Neuronal stem cell (in vitro differentiated cells): ENCODE results near the gene ETV1.
"Not testable (repeated sequence)": the region's sequence is repeated elsewhere in the genome, so short reads cannot be mapped to it uniquely, and the experiment has no call there.

ENCODE experiments used
- DNase-seq: peaks from one replicate; pipeline ENCODE4 v3.0.0-alpha.2; 2013; ENCODE audit warnings: low spot score
- H2AFZ ChIP-seq: one replicate; pipeline ENCODE4 v1.6.1; 2013; ENCODE audit warnings: mild to moderate bottlenecking, low read length, inconsistent platforms
- H2AK5ac ChIP-seq: 2 replicates; pipeline ENCODE4 v1.6.1; 2013; ENCODE audit warnings: low read depth, mild to moderate bottlenecking, inconsistent platforms, low read length, moderate library complexity, mixed read lengths
- H2BK120ac ChIP-seq: 2 replicates; pipeline ENCODE4 v1.6.1; 2013; ENCODE audit warnings: low read depth, mild to moderate bottlenecking, inconsistent platforms, low read length, moderate library complexity, mixed read lengths
- H2BK12ac ChIP-seq: one replicate; pipeline ENCODE4 v1.6.1; 2013; ENCODE audit warnings: low read length, inconsistent platforms
- H2BK15ac ChIP-seq: 2 replicates; pipeline ENCODE4 v1.6.1; 2013; ENCODE audit warnings: mild to moderate bottlenecking, low read length, inconsistent platforms, mixed read lengths
- H2BK5ac ChIP-seq: one replicate; pipeline ENCODE4 v1.6.1; 2013; ENCODE audit warnings: inconsistent platforms, mild to moderate bottlenecking, low read length, moderate library complexity
- H3K14ac ChIP-seq: one replicate; pipeline ENCODE4 v1.6.1; 2013; ENCODE audit warnings: low read length, inconsistent platforms
- H3K18ac ChIP-seq: 2 replicates; pipeline ENCODE4 v1.6.1; 2013; ENCODE audit warnings: low read length, inconsistent platforms
- H3K23ac ChIP-seq: 2 replicates; pipeline ENCODE4 v1.6.1; 2013; ENCODE audit warnings: low read depth, mild to moderate bottlenecking, mixed read lengths, low read length, inconsistent platforms; ENCODE audit not compliant: poor library complexity
- H3K27ac ChIP-seq: replicated peaks from 3 replicates; pipeline ENCODE4 v1.5.1; 2013; ENCODE audit warnings: low read length, inconsistent platforms
- H3K27me3 ChIP-seq, 3 experiments: 2 replicates each; pipeline ENCODE4 v1.6.1; 2013; ENCODE audit warnings: low read length in 3 of 3, mild to moderate bottlenecking in 2 of 3, inconsistent platforms in 1 of 3, low read depth in 1 of 3, mixed read lengths in 1 of 3, moderate library complexity in 1 of 3; ENCODE audit not compliant: control insufficient read depth in 3 of 3, insufficient read depth in 3 of 3
- H3K36me3 ChIP-seq, 2 donors: replicated peaks in 1 of 2; 2 replicates each; pipeline ENCODE4 v1.6.1; 2013; ENCODE audit warnings: low read length in 2 of 2; ENCODE audit not compliant: control insufficient read depth in 2 of 2, insufficient read depth in 2 of 2
- H3K4ac ChIP-seq: 2 replicates; pipeline ENCODE4 v1.6.1; 2013; ENCODE audit warnings: inconsistent platforms, mild to moderate bottlenecking, low read length, moderate library complexity
- H3K4me1 ChIP-seq, 2 donors: 1 replicate in 1 of 2; 2 replicates in 1 of 2; pipeline ENCODE4 v1.6.1; 2013; ENCODE audit warnings: low read length in 2 of 2, low read depth in 1 of 2; ENCODE audit not compliant: control insufficient read depth in 2 of 2, insufficient read depth in 1 of 2
- H3K4me2 ChIP-seq: one replicate; pipeline ENCODE4 v1.6.1; 2013; ENCODE audit warnings: mild to moderate bottlenecking, low read length, inconsistent platforms; ENCODE audit not compliant: insufficient read depth, poor library complexity, severe bottlenecking
- H3K4me3 ChIP-seq, 2 donors: 2 replicates each; pipeline ENCODE4 v1.5.1; 2013; ENCODE audit warnings: low read length in 2 of 2, mild to moderate bottlenecking in 2 of 2, inconsistent platforms in 1 of 2, moderate library complexity in 1 of 2
- H3K79me1 ChIP-seq: one replicate; pipeline ENCODE4 v1.6.1; 2013; ENCODE audit warnings: low read depth, mild to moderate bottlenecking, inconsistent platforms, low read length, moderate library complexity
- H3K9ac ChIP-seq: one replicate; pipeline ENCODE4 v1.6.1; 2013; ENCODE audit warnings: mild to moderate bottlenecking, low read depth, low read length, inconsistent platforms; ENCODE audit not compliant: poor library complexity
- H3K9me3 ChIP-seq, 2 donors: replicated peaks in 1 of 2; 2 replicates each; pipeline versions ENCODE3 to v1.6.1; 2013; ENCODE audit warnings: low read length in 2 of 2, mild to moderate bottlenecking in 2 of 2, inconsistent platforms in 1 of 2, low read depth in 1 of 2, mixed read lengths in 1 of 2, moderate library complexity in 1 of 2; ENCODE audit not compliant: control insufficient read depth in 2 of 2, insufficient read depth in 1 of 2
- H4K8ac ChIP-seq: one replicate; pipeline ENCODE4 v1.6.1; 2013; ENCODE audit warnings: low read depth, mild to moderate bottlenecking, inconsistent platforms, low read length, moderate library complexity
- H4K91ac ChIP-seq: one replicate; pipeline ENCODE4 v1.6.1; 2013; ENCODE audit warnings: low read length, low read depth, mild to moderate bottlenecking, inconsistent platforms; ENCODE audit not compliant: poor library complexity
- WGBS, 2 donors: extraction: QIAGEN DNeasy Blood & Tissue Kit; methylation state at CpG; one replicate each; pipeline ENCODE4 v1.1.7; 2013; ENCODE audit warnings: missing lambda C conversion rate in 2 of 2, mixed read lengths in 1 of 2; ENCODE audit not compliant: insufficient read length in 2 of 2, insufficient replicate concordance in 1 of 2; ENCODE audit errors: extremely low coverage in 2 of 2; 5-methylcytosine and 5-hydroxymethylcytosine counted together

Gene ETV1

GRCh38 chr7:13920053-13920697, 69.3 kb downstream of the ETV1 start:
- peak; percentile 91 for DNase-seq
- Histone ChIP-seq H2AFZ (peak overlapping the region; percentile 61), H3K79me1 (no peaks in the 10 kb centered on the region), H2AK5ac (no peak overlapping the region), H3K4me1 (peaks cover 0 to 14% of the 10 kb centered on the region in 2 donors), H3K23ac (no peak overlapping the region), H2BK5ac (no peak overlapping the region), H4K91ac (no peak overlapping the region), H2BK12ac (no peak overlapping the region), H3K9me3 (no peaks in the 10 kb centered on the region), H2BK120ac (no peak overlapping the region), H3K4me2 (peak overlapping the region; percentile 32), H3K4me3 (peak overlapping the region in 1 of 2 donors; percentile 20), H4K8ac (no peak overlapping the region), H3K27ac (peak overlapping the region; percentile 86), H2BK15ac (no peak overlapping the region), H3K27me3 (no peaks in the 10 kb centered on the region), H3K18ac (no peak overlapping the region), H3K36me3 (peaks cover 0 to 22% of the 10 kb centered on the region in 2 donors), H3K14ac (no peak overlapping the region), H3K9ac (no peak overlapping the region), H3K4ac (no peak overlapping the region)
- no CpG with 5 or more reads among the region's 1 CpG for whole genome bisulfite sequencing, 2 donors

DNA sequence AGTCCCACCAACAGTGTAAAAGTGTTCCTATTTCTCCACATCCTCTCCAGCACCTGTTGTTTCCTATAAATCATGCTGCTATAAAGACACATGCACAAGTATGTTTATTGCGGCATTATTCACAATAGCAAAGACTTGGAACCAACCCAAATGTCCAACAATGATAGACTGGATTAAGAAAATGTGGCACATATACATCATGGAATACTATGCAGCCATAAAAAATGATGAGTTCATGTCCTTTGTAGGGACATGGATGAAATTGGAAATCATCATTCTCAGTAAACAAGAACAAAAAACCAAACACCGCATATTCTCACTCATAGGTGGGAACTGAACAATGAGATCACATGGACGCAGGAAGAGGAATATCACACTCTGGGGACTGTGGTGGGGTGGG, 71.1 kb downstream of the ETV1 start:
- not testable (repeated sequence) for H2AK5ac ChIP-seq, H2BK15ac ChIP-seq, H3K79me1 ChIP-seq, H3K27me3 ChIP-seq, H3K27ac ChIP-seq, H3K4me2 ChIP-seq, H2BK120ac ChIP-seq, H2AFZ ChIP-seq, H3K14ac ChIP-seq, H3K4me3 ChIP-seq, H2BK12ac ChIP-seq, H3K4ac ChIP-seq, H3K9ac ChIP-seq, H4K91ac ChIP-seq, H3K23ac ChIP-seq, H3K18ac ChIP-seq, H3K9me3 ChIP-seq, H4K8ac ChIP-seq, H2BK5ac ChIP-seq, DNase-seq
- peaks cover 0 to 14% of the 10 kb centered on the region in 2 donors for H3K36me3 ChIP-seq
- H3K4me1 ChIP-seq, result peaks cover 0 to 14% of the 10 kb centered on the region in 2 donors
- no CpG with 5 or more reads among the region's 3 CpGs for WGBS, 2 donors

DNA sequence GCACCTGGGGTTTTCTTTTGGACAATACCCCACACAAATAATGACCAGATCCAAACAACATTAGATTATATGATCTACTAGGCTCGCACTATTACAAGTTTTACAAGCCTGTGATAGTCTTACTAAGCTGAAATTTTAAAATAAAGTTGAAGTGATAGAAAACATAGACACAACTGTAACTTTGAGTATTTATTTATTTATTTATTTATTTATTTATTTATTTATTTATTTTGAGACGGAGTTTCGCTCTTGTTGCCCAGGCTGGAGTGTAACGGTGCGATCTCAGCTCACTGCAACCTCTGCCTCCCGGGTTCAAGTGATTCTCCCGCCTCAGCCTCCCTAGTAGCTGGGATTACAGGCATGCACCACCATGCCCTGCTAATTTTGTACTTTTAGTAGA, 72.4 kb downstream of the ETV1 start:
- H3K23ac ChIP-seq, H3K27me3 ChIP-seq, H2BK12ac ChIP-seq, DNase-seq, H3K18ac ChIP-seq, H3K27ac ChIP-seq, H3K4ac ChIP-seq, H3K14ac ChIP-seq, H2AK5ac ChIP-seq, H4K8ac ChIP-seq, H2BK120ac ChIP-seq, H2BK5ac ChIP-seq, H3K9ac ChIP-seq, H2AFZ ChIP-seq, H3K4me2 ChIP-seq, H3K79me1 ChIP-seq, H3K9me3 ChIP-seq, H4K91ac ChIP-seq, H3K36me3 ChIP-seq, H2BK15ac ChIP-seq, H3K4me3 ChIP-seq: not testable (repeated sequence)
- peaks cover 0 to 14% of the 10 kb centered on the region in 2 donors for H3K4me1 ChIP-seq
- no CpG with 5 or more reads among the region's 7 CpGs for WGBS, 2 donors

- H3K27me3 ChIP-seq, result no peaks in the 10 kb centered on the region
These were observed 73.6 kb downstream of the ETV1 start for GRCh38 chr7:13915891-13916290.

More at GRCh38 chr7:13915891-13916290, 73.6 kb downstream of the ETV1 start:
- no peak overlapping the region for H3K9ac ChIP-seq
- peaks cover 0 to 5% of the 10 kb centered on the region in 2 donors for H3K36me3 ChIP-seq
- H3K14ac ChIP-seq, result no peak overlapping the region
- H2AK5ac ChIP-seq, result no peak overlapping the region
- H2BK12ac ChIP-seq, result no peak overlapping the region
- no CpG with 5 or more reads among the region's 2 CpGs for WGBS, 2 donors
- no peaks in the 10 kb centered on the region for H3K79me1 ChIP-seq
- H3K4me3 ChIP-seq, result no peak overlapping the region
- H3K18ac ChIP-seq, result no peak overlapping the region
- no peak overlapping the region for H3K23ac ChIP-seq
- no peak for DNase-seq
- no peak overlapping the region for H2BK120ac ChIP-seq
- no peak overlapping the region for H4K91ac ChIP-seq
- no peak overlapping the region for H3K4ac ChIP-seq
- no peaks in the 10 kb centered on the region for H3K9me3 ChIP-seq
- H3K4me1 ChIP-seq, result peaks cover 0 to 12% of the 10 kb centered on the region in 2 donors
- H3K4me2 ChIP-seq, result no peak overlapping the region
- H2BK15ac ChIP-seq, result no peak overlapping the region
- no peak overlapping the region for H2AFZ ChIP-seq
- H2BK5ac ChIP-seq, result no peak overlapping the region
- H4K8ac ChIP-seq, result no peak overlapping the region
- H3K27ac ChIP-seq, result no peak overlapping the region
